ENCODE results near the gene ANKRD60. TPM values are rescaled to one million over a fixed set of nuclear protein-coding genes. Genes with fewer than 3 reads are reported as not detected.

Gene ANKRD60
- total RNA-seq, 2 donors from 2014 or later: not detected

GRCh38 chr20:58201616-58202015 lies 26.8 kb downstream of the ANKRD60 start:
- H3K9me3 ChIP-seq: no peaks in the 10 kb centered on the region
- H3K36me3 ChIP-seq: no peaks in the 10 kb centered on the region
- H3K27me3 ChIP-seq (replicated peaks; ENCODE audit: insufficient read depth): no peaks in the 10 kb centered on the region
- no peak overlapping the region for H3K27ac ChIP-seq
- ATAC-seq (ENCODE audit: insufficient number of reproducible peaks, low FRiP score, low read depth) (no peak), DNase-seq (ENCODE audit: low spot score) (no peak)
- H3K4me1 ChIP-seq (ENCODE audit: control insufficient read depth in 1 of 2, low read depth in 2 of 2): no peaks in the 10 kb centered on the region
- no peak for TF ChIP-seq CTCF (IDR thresholded peaks at IDR 0.05)
- no peak overlapping the region for H3K4me3 ChIP-seq

GRCh38 chr20:58199469-58199868 lies 29.0 kb downstream of the ANKRD60 start:
- H3K9me3 ChIP-seq: no peaks in the 10 kb centered on the region
- no peaks in the 10 kb centered on the region for H3K4me1 ChIP-seq (ENCODE audit: control insufficient read depth in 1 of 2, low read depth in 2 of 2)
- no peak overlapping the region for H3K27ac ChIP-seq
- no peaks in the 10 kb centered on the region for H3K27me3 ChIP-seq (replicated peaks; ENCODE audit: insufficient read depth)
- H3K36me3 ChIP-seq: no peaks in the 10 kb centered on the region
- DNase-seq (ENCODE audit: low spot score) (no peak), ATAC-seq (ENCODE audit: insufficient number of reproducible peaks, low FRiP score, low read depth) (no peak)
- no peak overlapping the region for H3K4me3 ChIP-seq
- no peak for TF ChIP-seq CTCF (IDR thresholded peaks at IDR 0.05)

- no peak overlapping the region for H3K4me3 ChIP-seq
- no peaks in the 10 kb centered on the region for H3K4me1 ChIP-seq (ENCODE audit: control insufficient read depth in 1 of 2, low read depth in 2 of 2)
- no peak for ATAC-seq (ENCODE audit: insufficient number of reproducible peaks, low FRiP score, low read depth)
Measured at GRCh38 chr20:58198901-58199355, 29.5 kb downstream of the ANKRD60 start.

GRCh38 chr20:58198384-58198783 lies 30.1 kb downstream of the ANKRD60 start:
- no peak overlapping the region for H3K4me3 ChIP-seq
- no peak overlapping the region for H3K27ac ChIP-seq
- ATAC-seq (ENCODE audit: insufficient number of reproducible peaks, low FRiP score, low read depth): no peak
- H3K4me1 ChIP-seq (ENCODE audit: control insufficient read depth in 1 of 2, low read depth in 2 of 2): no peaks in the 10 kb centered on the region
- H3K9me3 ChIP-seq: no peaks in the 10 kb centered on the region
- no peak for DNase-seq (ENCODE audit: low spot score)
- TF ChIP-seq CTCF (IDR thresholded peaks at IDR 0.05): no peak
- no peaks in the 10 kb centered on the region for H3K27me3 ChIP-seq (replicated peaks; ENCODE audit: insufficient read depth)
- no peaks in the 10 kb centered on the region for H3K36me3 ChIP-seq

More at GRCh38 chr20:58198901-58199355, 29.5 kb downstream of the ANKRD60 start:
- Histone ChIP-seq H3K27me3 (replicated peaks; ENCODE audit: insufficient read depth) (no peaks in the 10 kb centered on the region), H3K9me3 (no peaks in the 10 kb centered on the region), H3K27ac (no peak overlapping the region), H3K36me3 (no peaks in the 10 kb centered on the region)
- no peak for TF ChIP-seq CTCF (IDR thresholded peaks at IDR 0.05)
- no peak for DNase-seq (ENCODE audit: low spot score)

- DNase-seq (ENCODE audit: low spot score) (no peak), ATAC-seq (ENCODE audit: insufficient number of reproducible peaks, low FRiP score, low read depth) (no peak)
- no peak overlapping the region for H3K27ac ChIP-seq
- H3K27me3 ChIP-seq (replicated peaks; ENCODE audit: insufficient read depth): no peaks in the 10 kb centered on the region
- H3K4me3 ChIP-seq: no peak overlapping the region
- no peaks in the 10 kb centered on the region for H3K9me3 ChIP-seq
- TF ChIP-seq CTCF (IDR thresholded peaks at IDR 0.05): no peak
- no peaks in the 10 kb centered on the region for H3K36me3 ChIP-seq
- H3K4me1 ChIP-seq (ENCODE audit: control insufficient read depth in 1 of 2, low read depth in 2 of 2): no peaks in the 10 kb centered on the region
Measured at GRCh38 chr20:58197185-58197469, 31.3 kb downstream of the ANKRD60 start.

All from thoracic aorta (tissue), 2 donors.